Smooth muscle cell (in vitro differentiated cells): Measurements from ENCODE around the gene APOL6. TPM values are rescaled to one million over a fixed set of nuclear protein-coding genes. Genes with fewer than 3 reads are reported as not detected.

Source experiments
- DNase-seq: peaks from one replicate; lab custom pipeline; 2025; ENCODE audit not compliant: unreplicated experiment; lab: John Stamatoyannopoulos, UW
- H2AFZ ChIP-seq: fragments of 200-600 bp; sonication (generic); 2 replicates; pipeline ENCODE4 v1.6.0; 2016; ENCODE audit warnings: antibody characterized with exemption, low read depth, mild to moderate bottlenecking
- H3F3A ChIP-seq: fragments of 200-600 bp; sonication (generic); 2 replicates; pipeline ENCODE4 v1.6.0; 2017; ENCODE audit warnings: antibody characterized with exemption, low read depth
- H3K27ac ChIP-seq: fragments of 200-600 bp; sonication (generic); 2 replicates; pipeline ENCODE4 v1.5.1; 2016; ENCODE audit warnings: low read depth, mild to moderate bottlenecking
- H3K27me3 ChIP-seq: fragments of 200-600 bp; sonication (generic); 2 replicates; pipeline ENCODE4 v1.6.1; 2016; ENCODE audit warnings: low read depth, mild to moderate bottlenecking
- H3K36me3 ChIP-seq: fragments of 200-600 bp; sonication (generic); 2 replicates; pipeline ENCODE4 v1.5.1; 2016; ENCODE audit warnings: low read depth
- H3K4me1 ChIP-seq: fragments of 200-600 bp; sonication (generic); 2 replicates; pipeline ENCODE4 v1.5.1; 2016; ENCODE audit warnings: low read depth
- H3K4me2 ChIP-seq: fragments of 200-600 bp; sonication (generic); 2 replicates; pipeline ENCODE4 v1.6.0; 2016; ENCODE audit warnings: mild to moderate bottlenecking
- H3K4me3 ChIP-seq: fragments of 200-600 bp; sonication (generic); 2 replicates; pipeline ENCODE4 v1.5.1; 2016; ENCODE audit warnings: mild to moderate bottlenecking
- H3K79me2 ChIP-seq: fragments of 200-600 bp; sonication (generic); 2 replicates; pipeline ENCODE4 v1.6.0; 2016; ENCODE audit warnings: low read depth, mild to moderate bottlenecking
- H3K9ac ChIP-seq: fragments of 200-600 bp; sonication (generic); 2 replicates; pipeline ENCODE4 v1.6.0; 2016; ENCODE audit warnings: low read depth
- H3K9me3 ChIP-seq: fragments of 200-600 bp; sonication (generic); replicated peaks from 2 replicates; pipeline ENCODE4 v1.5.1; 2016; ENCODE audit warnings: low read depth
- H4K20me1 ChIP-seq: fragments of 200-600 bp; sonication (generic); 2 replicates; pipeline ENCODE4 v1.6.0; 2016; ENCODE audit warnings: low read depth
- WGBS: methylation state at CpG from one replicate; pipeline ENCODE4 v1.1.7; 2016; ENCODE audit warnings: low lambda C conversion rate; 5-methylcytosine and 5-hydroxymethylcytosine counted together
- polyA plus RNA-seq: library from polyadenylated mRNA; unstranded; fragments of >200 nt; fragmentation: Nextera tagmentation; extraction: Ambion mirVana; gene quantifications from 2 replicates; pipeline ENCODE4 v1.2.1, GENCODE V29; 2016
- total RNA-seq: library from RNA; depleted of rRNA; stranded (reverse); fragments of >200 nt; gene quantifications from 2 replicates; pipeline ENCODE4 v1.2.3, GENCODE V29; 2014
- TF ChIP-seq, protein P1 (sequence below): fragments of 200-600 bp; sonication (generic); IDR thresholded peaks from 2 replicates; pipeline ENCODE4 v1.5.1; 2017; ENCODE audit warnings: borderline replicate concordance, mild to moderate bottlenecking, antibody characterized with exemption; ENCODE audit not compliant: insufficient read depth, poor library complexity, severe bottlenecking

Gene APOL6
- total and polyA plus RNA-seq, 2 experiments from 2014 or later, result 0.23 to 0.76 TPM

DNA sequence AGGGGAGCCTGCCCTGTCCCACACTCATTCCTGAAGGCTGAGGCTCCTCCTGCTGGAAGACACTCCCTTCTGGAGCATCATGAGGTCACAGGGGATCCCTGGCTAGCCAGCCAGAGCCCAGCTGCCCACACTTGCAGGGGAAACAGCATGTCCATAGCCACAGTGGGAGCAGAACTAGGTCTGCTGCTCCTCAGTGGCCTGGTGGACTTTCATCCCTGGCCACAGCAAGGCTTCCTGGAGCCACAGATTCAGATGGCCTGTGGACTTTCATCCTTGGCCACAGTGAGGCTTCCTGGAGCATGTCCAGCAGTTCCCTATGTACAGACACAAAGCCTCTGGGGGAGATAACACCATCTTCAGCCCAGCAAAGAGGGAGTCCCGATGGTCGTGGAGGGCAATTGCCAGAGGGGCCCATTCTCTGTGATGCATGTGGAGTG, 5.9 kb upstream of the APOL6 start:
- Histone ChIP-seq H3K27me3 (no peaks in the 10 kb centered on the region), H3K79me2 (no peaks in the 10 kb centered on the region), H3K27ac (no peak overlapping the region), H3K36me3 (no peaks in the 10 kb centered on the region), H4K20me1 (no peaks in the 10 kb centered on the region), H3F3A (no peaks in the 10 kb centered on the region), H3K9ac (no peak overlapping the region), H3K9me3 (no peaks in the 10 kb centered on the region), H2AFZ (no peak overlapping the region), H3K4me2 (no peak overlapping the region), H3K4me1 (peaks cover 16% of the 10 kb centered on the region), H3K4me3 (no peak overlapping the region)
- 57% methylated on average over 2 of the region's 2 CpGs for WGBS
- TF ChIP-seq, protein P1, sequence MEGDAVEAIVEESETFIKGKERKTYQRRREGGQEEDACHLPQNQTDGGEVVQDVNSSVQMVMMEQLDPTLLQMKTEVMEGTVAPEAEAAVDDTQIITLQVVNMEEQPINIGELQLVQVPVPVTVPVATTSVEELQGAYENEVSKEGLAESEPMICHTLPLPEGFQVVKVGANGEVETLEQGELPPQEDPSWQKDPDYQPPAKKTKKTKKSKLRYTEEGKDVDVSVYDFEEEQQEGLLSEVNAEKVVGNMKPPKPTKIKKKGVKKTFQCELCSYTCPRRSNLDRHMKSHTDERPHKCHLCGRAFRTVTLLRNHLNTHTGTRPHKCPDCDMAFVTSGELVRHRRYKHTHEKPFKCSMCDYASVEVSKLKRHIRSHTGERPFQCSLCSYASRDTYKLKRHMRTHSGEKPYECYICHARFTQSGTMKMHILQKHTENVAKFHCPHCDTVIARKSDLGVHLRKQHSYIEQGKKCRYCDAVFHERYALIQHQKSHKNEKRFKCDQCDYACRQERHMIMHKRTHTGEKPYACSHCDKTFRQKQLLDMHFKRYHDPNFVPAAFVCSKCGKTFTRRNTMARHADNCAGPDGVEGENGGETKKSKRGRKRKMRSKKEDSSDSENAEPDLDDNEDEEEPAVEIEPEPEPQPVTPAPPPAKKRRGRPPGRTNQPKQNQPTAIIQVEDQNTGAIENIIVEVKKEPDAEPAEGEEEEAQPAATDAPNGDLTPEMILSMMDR, result no peak
- DNase-seq, result no peak

GRCh38 chr22:35643991-35644390, 4.3 kb upstream of the APOL6 start:
- Histone ChIP-seq H3K4me3 (no peak overlapping the region), H3K9me3 (no peaks in the 10 kb centered on the region), H3K9ac (no peak overlapping the region), H3K27me3 (no peaks in the 10 kb centered on the region), H2AFZ (no peak overlapping the region), H3K79me2 (no peaks in the 10 kb centered on the region), H3K36me3 (no peaks in the 10 kb centered on the region), H3K4me1 (peaks cover 17% of the 10 kb centered on the region), H3K4me2 (no peak overlapping the region), H3K27ac (no peak overlapping the region), H4K20me1 (no peaks in the 10 kb centered on the region), H3F3A (no peaks in the 10 kb centered on the region)
- TF ChIP-seq, protein P1, result no peak
- no peak for DNase-seq
- WGBS, result 100% methylated on average over 1 of the region's 1 CpG

- DNase-seq, result no peak
- no peak overlapping the region for H3K9ac ChIP-seq
- no peaks in the 10 kb centered on the region for H3K9me3 ChIP-seq
- H3K36me3 ChIP-seq, result no peaks in the 10 kb centered on the region
- H3K27me3 ChIP-seq, result no peaks in the 10 kb centered on the region
- H3F3A ChIP-seq, result no peaks in the 10 kb centered on the region
- H3K4me3 ChIP-seq, result no peak overlapping the region
- H2AFZ ChIP-seq, result no peak overlapping the region
- no peaks in the 10 kb centered on the region for H4K20me1 ChIP-seq
- H3K4me2 ChIP-seq, result no peak overlapping the region
- peaks cover 17% of the 10 kb centered on the region for H3K4me1 ChIP-seq
- TF ChIP-seq, protein P1, result no peak
- WGBS, result 97% methylated on average over 4 of the region's 4 CpGs
- no peak overlapping the region for H3K27ac ChIP-seq
- H3K79me2 ChIP-seq, result no peaks in the 10 kb centered on the region
Measured at GRCh38 chr22:35645646-35646045, 2.6 kb upstream of the APOL6 start.

DNA sequence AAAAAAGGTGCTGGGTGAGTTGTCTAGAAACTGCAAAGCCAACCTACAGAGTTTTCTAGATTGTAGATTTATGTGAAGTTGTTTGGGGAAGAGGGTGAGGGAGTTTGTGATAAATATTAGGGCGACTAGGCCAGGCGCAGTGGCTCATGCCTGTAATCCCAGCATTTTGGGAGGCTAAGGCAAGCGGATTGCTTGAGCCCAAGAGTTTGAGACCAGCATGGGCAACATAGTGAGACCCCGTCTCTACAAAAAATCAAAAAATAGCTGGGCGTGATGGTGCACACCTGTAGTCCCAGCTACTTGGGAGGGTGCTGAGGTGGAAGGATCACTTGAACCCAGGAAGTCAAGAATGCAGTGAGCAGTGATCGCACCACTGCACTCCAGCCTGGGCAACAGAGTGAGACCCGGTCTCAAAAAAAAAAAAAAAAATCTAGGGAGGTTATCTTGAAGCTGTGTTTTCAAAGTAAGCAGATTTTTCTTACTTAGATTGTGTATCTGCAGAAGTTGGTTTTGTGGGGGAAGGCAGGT, 844 bp downstream of the APOL6 start:
- WGBS, result 92% methylated on average over 7 of the region's 7 CpGs
- Histone ChIP-seq H3K36me3 (no peaks in the 10 kb centered on the region), H3F3A (no peaks in the 10 kb centered on the region), H3K4me2 (peak overlapping the region; percentile 80), H3K9ac (peak overlapping the region; percentile 41), H3K4me1 (peaks cover 12% of the 10 kb centered on the region), H4K20me1 (no peaks in the 10 kb centered on the region), H3K79me2 (no peaks in the 10 kb centered on the region), H3K4me3 (peak overlapping the region; percentile 51), H3K27me3 (no peaks in the 10 kb centered on the region), H2AFZ (peak overlapping the region; percentile 87), H3K9me3 (no peaks in the 10 kb centered on the region), H3K27ac (no peak overlapping the region)
- no peak for DNase-seq
- TF ChIP-seq, protein P1, result no peak
